22Rv1 (cell line): ENCODE measurements around the gene PATJ.
A peak's percentile ranks its signal among the peaks of the same experiment; 100 is the strongest.

ENCODE experiments used
- H3K27ac ChIP-seq: fragments of 450-650 bp; 2 replicates; pipeline ENCODE4 v1.5.1; 2017
- ZFX ChIP-seq: fragments of 450-650 bp; IDR thresholded peaks from 2 replicates; pipeline ENCODE4 v1.6.1; 2017; ENCODE audit warnings: antibody characterized with exemption, borderline replicate concordance
- TF ChIP-seq, protein P1 (sequence below): fragments of 450-650 bp; IDR thresholded peaks from 2 replicates; pipeline ENCODE4 v1.5.1; 2017; ENCODE audit warnings: mild to moderate bottlenecking

PATJ gene

DNA sequence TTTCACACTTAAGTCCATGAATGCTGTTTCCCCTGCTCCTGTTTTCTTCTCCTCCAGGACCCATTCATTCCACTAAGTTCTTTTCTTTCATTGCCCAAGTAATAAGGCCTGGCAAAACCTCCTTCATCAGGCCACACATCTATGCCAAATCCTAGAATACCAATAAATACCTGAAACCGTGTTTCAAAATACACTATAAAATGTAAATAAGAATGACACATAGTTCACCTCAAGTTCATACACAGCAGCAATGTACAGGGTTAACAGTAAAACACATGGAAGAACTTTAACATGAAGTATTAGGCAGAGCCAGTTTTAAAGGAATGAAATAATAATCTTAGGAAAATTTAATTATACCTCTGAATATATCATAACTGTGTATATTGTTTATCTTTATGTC, 365.6 kb downstream of the PATJ start:
- TF ChIP-seq, protein P1, sequence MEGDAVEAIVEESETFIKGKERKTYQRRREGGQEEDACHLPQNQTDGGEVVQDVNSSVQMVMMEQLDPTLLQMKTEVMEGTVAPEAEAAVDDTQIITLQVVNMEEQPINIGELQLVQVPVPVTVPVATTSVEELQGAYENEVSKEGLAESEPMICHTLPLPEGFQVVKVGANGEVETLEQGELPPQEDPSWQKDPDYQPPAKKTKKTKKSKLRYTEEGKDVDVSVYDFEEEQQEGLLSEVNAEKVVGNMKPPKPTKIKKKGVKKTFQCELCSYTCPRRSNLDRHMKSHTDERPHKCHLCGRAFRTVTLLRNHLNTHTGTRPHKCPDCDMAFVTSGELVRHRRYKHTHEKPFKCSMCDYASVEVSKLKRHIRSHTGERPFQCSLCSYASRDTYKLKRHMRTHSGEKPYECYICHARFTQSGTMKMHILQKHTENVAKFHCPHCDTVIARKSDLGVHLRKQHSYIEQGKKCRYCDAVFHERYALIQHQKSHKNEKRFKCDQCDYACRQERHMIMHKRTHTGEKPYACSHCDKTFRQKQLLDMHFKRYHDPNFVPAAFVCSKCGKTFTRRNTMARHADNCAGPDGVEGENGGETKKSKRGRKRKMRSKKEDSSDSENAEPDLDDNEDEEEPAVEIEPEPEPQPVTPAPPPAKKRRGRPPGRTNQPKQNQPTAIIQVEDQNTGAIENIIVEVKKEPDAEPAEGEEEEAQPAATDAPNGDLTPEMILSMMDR = no peak
- TF ChIP-seq ZFX = no peak
- H3K27ac ChIP-seq = no peak overlapping the region

GRCh38 chr1:62109124-62109523, 366.8 kb downstream of the PATJ start:
- TF ChIP-seq, protein P1 = no peak
- no peak for TF ChIP-seq ZFX

GRCh38 chr1:62110198-62110817, 368.0 kb downstream of the PATJ start:
- TF ChIP-seq, protein P1 = no peak
- TF ChIP-seq ZFX = no peak
- no peak overlapping the region for H3K27ac ChIP-seq

More at GRCh38 chr1:62109124-62109523, 366.8 kb downstream of the PATJ start:
- H3K27ac ChIP-seq = no peak overlapping the region

DNA sequence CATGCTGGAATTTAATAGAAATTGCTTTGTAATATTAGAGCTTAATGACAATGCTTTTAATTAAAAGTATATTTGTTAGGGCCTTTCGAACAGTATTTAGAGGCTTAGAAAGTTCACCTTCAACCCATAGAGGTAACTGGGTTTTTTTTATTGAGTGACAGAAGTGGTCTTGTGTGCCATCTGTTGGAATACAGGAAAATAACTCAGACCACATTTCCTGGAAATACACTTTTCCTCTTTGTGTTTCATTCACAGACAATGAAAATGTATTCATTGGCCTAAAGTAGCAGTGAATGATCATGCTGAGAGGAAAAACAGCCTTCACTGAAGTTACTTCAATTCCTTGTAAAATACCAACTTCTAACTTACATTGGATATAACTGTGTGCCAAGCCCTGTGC, 368.8 kb downstream of the PATJ start:
- H3K27ac ChIP-seq = no peak overlapping the region
- no peak for TF ChIP-seq ZFX
- TF ChIP-seq, protein P1 = peak; percentile 7; the same call in 1 of the 2 replicates

GRCh38 chr1:62113507-62113906, 371.2 kb downstream of the PATJ start:
- TF ChIP-seq, protein P1 = no peak
- TF ChIP-seq ZFX = no peak
- H3K27ac ChIP-seq = no peak overlapping the region

DNA sequence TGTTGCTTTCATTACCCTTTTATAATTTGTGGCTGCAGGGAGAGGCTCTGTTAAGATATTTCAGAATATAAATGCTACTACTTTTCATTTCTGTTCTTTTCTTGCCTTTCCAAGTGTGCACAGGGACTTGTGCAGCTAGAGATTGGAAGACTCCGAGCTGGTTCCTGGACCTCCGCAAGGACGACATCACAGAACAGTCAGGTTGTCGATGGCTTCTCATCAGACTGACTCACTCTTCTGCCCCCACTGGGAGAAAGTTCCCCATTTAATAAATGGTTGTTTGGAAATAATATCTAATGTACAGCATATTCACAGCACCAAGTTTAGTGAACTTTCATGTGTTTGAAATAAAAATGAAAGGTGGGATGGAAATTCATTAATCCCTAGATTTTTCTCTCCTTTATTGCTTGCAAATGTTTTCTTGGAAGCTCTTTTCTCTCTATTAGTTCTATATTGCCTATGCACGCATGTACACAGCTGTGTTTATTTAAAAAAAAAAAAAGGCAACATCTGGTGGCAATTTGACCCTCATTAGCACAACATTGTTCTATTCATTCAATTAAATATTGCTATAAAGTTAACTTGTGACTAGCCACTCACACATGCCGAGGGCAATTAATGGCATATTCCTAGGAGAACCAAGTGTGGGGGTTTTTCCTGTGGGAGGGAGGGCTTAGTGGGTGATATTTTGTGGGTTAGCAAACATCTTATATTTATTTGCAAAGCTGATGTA, 374.9 kb downstream of the PATJ start:
- H3K27ac ChIP-seq = no peak overlapping the region

More for the DNA sequence above, 374.9 kb downstream of the PATJ start:
- TF ChIP-seq ZFX = no peak
- TF ChIP-seq, protein P1 = no peak
